ENCODE results near the gene CPED1.
"Not testable (repeated sequence)": the region's sequence is repeated elsewhere in the genome, so short reads cannot be mapped to it uniquely, and the experiment has no call there.

- not testable (repeated sequence) for TF ChIP-seq REST (IDR thresholded peaks at IDR 0.05; ENCODE audit: unreplicated experiment); EZH2phosphoT487 (IDR thresholded peaks at IDR 0.05; ENCODE audit: unreplicated experiment); CTCF (conservative IDR thresholded peaks at IDR 0.05; ENCODE audit: low read depth in 2 of 2)
Measured at GRCh38 chr7:121221108-121221507, 232.6 kb downstream of the CPED1 start.

Measured in GM23338 (cell line).